Embryonic facial prominence (tissue), 1 donor: ENCODE measurements around the gene GP5.

ENCODE experiments used
- DNase-seq: peaks from one replicate; pipeline ENCODE4 v3.0.0-alpha.2; 2016; ENCODE audit errors: extremely low spot score

GP5 gene

DNA sequence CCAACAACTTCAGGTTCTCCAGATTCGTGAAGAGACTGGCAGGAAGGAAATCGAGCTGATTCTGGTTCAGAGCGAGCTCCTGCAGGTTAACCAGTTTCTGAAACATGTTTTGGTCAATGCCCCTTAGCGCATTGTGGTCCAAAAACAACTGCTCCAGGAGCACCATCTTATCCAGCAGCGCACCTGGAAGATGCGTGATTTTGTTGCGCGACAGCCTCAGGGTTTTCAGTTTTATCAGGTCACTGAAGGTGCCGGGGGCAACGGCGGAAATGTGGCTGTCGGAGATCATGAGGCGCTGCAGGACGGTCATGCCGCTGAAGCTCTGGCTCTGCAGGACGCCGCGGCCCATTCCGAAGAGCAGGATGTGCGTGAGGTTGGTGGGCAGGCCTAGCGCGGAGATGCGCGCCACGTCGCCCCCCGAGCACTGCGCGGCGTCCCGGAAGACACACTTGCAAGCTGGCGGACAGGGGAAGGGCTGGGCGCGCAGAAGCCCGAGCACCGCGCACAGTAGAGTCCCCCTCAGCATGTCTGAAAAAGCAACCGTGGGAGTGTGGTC lies 1.2 kb downstream of the GP5 start:
- DNase-seq: no peak

DNA sequence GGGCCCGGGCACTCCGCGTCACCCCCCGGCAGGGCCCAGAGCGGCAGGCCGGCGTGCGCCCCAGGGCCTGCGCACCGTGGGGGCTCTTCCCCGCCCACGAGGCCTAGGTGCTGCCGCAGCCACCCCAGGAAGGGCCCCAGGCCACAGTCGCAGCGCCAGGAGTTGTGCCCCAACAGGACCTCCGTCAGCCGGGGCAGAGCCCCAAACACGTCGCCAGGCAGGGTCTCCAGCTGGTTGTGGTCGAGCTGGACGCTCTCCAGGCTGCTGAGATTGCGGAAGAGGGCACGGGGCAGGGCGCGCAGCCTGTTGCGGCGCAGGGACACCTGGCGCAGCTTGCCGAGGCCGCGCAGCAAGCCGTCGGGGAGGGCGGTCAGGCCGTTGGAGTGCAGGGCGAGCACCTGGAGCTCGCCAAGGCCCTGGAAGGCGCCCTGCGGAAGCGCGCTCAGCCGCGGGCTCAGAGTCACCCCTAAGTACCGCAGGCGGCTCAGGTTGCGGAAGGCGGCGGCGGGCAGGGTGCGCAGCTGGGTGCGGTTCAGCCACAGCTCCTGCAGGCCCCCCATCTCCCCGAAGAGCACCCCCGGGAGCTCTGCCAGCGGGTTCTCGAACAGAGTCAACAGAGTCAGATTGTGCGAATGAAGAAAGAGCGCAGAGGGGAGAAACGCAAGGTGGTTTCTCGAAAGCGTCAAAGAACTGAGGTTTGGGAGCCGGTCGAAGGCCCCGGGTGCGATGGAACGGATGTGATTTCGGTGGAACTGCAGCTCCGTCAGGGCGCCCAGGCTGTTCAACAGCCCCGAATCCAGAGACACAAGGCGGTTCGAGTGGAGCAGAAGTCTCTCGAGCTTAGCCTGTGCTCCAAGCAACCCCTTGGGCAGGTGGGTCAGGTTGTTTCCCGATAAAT lies 2.0 kb downstream of the GP5 start:
- no peak for DNase-seq

DNA sequence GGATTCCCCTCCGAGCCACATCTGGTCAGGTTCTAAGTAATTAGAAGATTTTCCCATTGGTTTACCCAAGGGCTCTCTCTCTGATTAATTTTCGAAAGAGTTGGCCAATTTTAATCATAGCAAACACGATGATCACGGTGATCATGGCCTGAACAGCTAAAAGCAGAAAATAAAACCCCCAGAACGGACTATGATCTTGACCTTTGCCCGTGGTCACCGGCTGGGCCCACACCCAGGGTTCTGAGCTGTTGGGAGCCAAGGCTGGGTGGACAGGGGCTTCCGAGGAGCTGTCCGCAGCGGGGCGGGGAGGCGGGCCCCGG lies 2.6 kb downstream of the GP5 start:
- no peak for DNase-seq

DNA sequence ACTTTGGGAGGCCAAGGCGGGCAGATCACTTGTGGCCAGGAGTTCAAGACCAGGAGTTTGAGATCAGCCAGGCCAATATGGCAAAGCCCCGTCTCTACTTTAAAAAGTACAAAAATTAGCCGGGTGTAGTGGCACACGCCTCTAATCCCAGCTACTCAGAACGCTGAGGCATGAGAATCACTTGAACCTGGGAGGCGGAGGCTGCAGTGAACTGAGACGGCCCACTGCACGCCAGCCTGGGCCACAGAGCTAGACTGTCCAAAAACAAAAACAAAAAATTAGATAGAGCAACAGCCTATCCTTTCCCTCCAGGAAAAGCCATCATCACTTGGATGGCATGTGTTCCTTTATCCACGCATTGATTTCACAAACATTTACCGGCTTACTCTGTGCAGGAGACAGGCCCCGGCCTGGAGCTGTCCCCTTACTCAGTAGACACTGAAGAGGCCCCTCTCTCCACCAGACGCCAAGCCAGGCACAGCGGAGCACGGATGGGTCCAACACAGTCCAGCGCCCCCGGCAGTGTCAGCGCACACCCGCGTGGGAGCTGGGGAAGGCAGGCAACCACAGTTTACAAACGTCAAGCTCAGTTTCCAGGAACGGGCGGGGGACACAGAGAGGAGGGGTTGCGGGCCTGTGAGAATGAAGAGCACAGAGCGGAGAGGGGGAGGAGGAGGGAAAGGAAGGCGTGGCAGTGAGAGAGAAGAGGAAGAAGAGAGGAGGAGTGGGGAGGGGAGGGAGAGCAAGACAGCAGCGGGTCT lies 3.1 kb downstream of the GP5 start:
- DNase-seq: peak; percentile 47

DNA sequence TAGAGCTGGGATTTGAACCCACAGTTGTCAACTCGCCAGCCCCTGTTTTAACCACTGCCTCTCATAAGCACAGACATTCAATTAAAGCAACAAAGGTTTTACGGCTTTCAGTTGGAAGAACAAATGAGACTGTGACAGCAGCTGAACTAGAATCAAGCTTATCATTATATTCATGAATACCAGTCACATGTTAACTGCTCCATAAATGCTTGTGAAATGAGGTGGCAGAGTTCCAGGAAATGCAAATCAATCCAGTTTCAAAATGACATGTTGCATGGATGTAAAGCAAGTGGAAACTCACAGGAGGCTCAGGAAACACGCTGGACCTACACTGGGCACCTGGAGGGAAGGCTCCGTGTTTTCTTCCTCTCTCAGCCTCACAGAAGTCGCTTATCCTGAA lies 3.9 kb downstream of the GP5 start:
- DNase-seq: no peak

DNA sequence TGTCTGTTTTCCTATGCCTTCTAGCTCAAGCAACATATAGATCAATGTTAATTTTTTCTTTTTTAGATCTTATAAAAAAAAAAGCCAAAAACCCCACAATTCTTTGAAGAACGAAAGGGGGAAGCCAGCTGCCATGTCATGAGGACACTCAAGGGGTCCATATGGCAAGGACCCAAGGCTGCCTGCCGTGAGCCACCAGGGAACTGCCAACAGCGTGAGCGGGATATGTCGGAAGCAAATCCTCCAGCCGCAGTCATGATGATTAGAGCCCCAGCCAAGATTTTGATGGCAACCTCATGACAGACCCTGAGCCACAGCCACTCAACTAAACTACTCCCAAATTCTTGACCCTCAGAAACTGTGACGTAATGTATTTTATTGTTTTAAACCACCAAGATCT lies 6.5 kb downstream of the GP5 start:
- no peak for DNase-seq

DNA sequence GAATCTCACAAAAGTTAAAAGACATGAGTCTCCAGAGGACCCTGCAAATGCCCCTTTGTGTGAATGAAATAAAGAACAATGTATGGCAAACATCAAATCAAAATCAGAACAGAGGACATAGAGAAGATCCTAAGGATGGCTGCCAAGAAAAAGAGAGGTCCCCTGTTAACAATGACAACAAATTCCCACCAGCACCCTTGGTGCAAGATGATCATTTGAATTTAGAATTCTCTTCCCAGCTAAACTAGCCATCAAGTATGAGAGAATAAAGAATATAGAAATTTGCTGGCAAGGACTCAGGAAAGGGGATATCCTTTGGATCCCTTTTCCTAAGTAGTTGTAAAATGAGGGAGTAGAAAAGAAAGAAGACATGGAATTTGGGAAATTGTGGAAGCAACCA lies 8.2 kb downstream of the GP5 start:
- no peak for DNase-seq

DNA sequence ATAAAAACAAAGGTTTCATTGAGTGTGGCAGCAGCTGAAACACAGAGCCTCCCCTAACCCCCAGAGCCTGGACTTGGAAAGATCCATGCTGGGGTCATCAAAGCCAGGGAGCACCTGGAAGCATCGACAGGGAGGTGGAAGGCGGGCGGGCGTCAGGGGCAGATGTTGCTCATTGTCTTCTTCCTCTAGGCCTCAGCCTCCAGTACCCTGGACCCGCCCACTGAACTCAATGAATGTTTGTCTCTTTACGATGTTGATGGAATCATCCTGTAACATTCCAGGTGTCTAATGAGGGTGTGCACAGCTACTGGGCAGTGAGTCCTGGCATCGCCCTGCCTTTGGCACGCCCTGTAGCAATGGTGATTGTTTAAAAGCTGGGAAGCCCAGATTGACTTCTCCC lies 9.8 kb downstream of the GP5 start:
- DNase-seq: no peak

DNA sequence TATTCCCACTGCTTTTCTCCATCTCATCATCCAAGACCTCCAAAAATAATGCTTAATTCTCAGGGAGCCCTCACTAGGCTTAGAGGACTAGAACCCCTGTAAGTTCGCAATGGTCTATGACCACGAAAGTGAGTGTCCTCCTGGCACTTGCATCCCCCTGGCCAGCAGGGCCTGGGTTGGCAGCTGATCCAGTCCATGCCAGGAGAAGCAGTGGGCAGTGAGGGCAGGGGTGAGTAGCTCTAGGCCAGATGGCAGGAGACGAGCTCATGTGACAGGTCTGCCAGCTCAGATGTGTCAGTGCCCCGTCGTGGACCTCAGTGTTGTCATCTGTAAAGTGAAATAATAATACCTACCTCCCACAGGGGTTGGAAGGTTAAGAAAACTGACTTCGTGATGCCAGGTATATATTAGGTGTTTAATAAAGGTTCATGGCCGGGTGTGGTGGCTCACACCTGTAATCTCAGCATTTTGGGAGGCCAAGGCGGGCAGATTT lies 11.1 kb downstream of the GP5 start:
- no peak for DNase-seq

DNA sequence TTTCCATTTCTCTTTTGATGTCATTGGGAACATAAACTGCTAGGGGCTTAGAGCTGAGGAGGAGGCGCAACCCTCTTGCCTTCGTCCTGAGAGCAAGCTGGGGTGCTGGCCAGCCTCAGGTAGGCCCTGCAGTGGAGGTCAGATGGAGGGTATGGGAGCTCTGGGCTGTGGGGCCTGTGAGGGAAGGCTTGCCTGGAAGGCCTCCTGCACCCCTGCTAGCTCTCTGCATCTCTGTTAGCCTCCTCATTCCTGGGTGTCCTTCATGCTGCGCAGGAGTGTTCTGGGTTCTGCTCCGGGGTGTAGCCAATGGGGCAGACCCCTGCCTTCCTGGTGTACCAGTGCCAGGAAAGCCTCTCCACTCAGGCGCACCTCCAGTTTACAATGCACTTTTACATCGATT lies 11.8 kb downstream of the GP5 start:
- DNase-seq: no peak

DNA sequence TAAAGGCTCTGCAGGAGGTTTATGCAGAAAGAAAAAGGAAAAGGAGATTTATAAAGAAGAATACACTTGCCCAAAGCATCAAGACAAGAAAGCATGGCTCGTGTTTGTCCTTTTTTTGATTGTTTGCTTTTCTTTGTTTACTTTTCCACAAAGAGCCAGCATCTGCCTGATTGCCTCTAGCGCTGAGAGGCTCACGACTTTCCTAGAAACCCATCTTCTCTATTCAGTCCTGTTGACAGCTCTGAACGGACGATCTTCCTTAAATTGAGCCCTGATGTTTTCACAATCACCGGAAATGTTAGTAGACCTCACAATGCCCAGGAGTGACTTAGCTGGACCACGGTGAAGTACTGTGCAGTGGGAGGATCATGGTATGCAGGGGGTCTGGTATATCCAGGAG lies 12.4 kb downstream of the GP5 start:
- no peak for DNase-seq

DNA sequence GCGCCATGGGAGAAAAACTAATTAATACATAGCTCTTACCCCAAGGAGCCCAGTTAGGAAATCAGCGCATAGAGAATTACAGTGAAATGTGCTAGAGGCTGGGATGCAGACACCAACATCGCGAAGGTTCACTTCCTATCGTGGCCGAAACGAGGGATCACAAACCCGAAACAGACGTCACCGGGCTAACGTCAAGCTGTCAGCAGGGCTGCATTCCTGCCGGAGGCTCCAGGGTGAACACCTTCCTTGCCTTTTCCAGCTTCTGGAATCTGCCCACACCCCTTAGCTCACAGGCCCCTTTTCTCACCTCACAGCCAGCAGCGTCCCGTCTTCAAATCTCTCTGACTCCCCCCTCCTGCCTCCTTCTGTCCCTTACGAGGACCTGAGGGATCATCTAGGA lies 13.0 kb downstream of the GP5 start:
- no peak for DNase-seq

DNA sequence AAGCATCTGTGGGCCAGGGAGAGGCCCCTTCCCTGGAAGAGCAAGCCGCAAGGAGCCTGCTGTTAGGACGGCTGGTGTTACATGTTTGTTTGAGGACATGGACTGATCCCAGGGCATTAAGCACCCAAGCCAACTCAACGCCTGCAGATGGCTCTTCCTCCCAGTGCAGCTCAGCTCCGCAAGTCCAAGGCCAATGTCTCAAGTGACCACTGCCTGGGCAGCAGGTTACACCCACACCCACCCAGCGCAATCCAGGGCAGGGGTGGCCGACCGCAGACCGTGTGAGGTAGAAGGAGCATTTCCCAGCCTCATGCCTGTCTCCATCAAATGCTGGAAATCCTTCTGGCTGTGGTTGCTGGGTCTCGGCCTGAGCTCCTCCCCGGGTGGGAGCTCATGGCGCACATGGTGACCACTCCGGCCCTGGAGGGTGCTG lies 14.5 kb downstream of the GP5 start:
- no peak for DNase-seq

DNA sequence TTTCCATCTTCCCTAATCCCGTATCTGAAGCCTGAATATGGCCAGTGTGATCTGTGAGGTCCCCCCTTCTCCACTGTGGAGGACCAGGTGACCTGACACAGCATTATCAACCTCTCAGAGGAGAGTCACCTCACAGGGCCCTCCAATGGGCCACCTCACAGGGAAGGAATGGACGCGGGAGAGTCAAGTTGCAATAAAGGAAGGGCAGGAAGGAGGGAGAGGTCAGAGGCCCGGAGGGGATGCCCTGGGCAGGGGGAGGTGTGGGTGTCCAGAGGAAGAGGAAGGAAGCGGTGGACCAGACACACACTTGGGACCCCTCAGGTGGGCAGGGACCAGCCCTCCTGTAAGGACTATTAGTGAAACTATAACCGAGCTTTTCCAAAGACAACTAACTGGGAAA lies 14.9 kb downstream of the GP5 start:
- DNase-seq: no peak

DNA sequence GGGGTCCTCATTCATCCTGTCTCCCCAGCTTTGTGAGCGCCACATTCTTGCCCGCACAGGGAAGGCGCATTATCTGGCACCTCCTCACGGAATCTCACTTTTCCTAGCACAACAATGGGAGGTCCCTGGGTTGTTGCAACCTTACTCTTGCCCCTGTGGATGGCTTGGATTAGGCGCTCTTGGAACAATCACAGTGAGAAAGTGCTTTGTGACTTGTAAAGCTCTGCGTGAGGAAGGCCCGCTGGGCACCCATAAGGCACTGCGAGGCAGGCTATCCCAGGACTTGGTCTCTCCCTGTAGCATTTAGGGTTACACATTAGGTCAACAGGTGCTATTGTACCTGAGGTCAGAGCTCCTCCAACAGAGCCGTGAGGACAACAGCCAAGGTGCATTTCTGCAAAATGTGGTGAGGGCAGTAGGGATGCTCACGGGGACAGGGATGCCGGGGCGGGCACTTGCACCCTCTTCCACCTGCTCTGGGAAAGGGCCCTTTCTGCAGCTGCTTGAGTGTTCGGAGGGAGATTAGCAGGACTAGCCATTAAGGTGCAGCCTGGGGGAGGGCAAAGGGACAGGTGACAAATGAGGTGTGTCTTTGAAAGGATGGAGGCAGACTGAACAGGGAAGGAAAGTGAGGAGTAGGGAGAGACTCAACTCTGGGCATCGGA lies 15.7 kb downstream of the GP5 start:
- DNase-seq: no peak

DNA sequence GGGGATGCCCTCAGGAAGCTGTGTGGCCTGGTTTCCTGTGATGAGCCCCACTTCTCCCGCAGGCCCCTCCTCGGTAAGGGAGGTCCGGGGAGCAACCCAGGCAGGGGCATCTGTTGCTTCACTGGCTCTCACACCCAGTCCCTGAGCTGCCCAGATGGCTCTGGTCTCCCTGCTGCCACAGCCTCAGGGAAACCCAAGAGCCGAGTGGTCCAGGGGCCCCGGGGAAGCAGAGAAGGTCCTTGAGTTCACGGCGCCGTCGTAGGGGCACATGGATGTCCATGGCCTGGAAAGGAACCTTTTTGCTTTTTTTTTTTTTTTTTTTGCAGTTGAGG lies 16.2 kb downstream of the GP5 start:
- no peak for DNase-seq

DNA sequence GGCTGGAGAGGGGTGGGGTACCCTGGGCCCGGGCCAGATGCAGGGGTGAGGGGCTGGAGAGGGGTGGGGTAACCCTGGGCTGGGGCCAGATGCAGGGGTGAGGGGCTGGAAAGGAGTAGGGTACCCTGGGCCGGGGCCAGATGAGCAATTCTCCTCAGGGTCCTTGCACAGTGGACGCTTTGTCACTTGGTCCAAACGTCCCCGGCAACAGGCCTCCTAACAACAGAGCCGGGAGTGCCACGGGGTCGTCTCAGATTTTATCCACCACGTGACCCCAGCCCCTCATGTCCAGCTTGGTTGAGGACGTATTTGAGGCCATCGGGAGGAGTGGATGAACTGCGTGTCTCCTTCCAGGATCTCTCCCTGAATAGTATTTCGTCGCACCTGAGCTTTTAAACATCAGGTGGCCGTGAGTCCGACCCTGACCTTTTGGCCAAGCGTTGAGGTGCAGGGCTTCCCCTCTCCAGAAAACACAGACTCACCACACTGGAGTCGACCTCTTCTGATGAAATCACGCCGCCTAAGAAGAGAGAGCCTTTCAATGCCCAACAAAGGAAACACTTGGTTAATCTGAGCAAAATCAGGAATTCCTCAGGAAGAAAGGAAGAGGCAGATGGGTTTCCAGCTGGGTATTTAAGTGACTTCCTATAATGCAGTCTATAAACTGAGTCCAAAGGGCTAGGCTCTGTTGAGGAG lies 16.7 kb downstream of the GP5 start:
- no peak for DNase-seq

DNA sequence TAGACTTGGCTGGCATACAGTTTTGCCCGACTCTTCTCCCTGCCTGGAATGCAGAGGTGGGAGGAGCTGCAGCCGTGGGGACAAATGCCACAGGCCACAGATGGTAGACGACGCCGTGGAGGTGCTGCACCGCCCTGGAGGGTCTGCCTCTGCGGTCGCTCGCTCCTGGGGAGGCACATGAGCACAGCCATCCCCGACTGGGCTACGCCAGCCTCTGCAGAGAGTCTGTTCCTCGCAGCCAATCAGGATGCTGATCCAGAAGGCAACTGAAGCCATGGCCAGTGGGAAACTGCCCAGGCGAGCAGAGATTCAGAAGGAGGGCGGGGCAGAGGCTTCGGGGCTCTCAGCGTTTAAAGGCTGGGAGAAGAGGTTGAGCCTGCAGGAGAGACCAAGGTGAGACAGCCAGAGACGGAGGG lies 17.6 kb downstream of the GP5 start:
- no peak for DNase-seq

DNA sequence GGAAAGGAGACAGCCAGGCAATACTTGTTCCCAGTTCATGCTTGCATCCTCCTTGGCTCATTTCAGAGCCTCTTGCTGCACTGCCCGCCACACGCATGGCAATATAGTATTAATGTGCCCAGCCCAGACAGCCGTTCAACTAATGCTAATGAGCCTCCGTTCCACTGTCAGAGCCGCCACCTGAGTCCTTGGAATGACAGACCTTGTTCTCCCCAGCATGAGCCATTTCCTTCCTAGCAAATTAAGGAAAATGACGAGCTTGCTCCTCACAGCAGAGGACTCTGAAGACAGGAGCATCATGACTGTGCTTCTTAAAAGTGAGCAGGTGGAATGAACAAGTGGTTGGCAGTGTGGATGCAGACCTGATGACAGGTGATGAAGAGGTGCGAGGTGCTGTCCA lies 18.7 kb downstream of the GP5 start:
- DNase-seq: no peak

DNA sequence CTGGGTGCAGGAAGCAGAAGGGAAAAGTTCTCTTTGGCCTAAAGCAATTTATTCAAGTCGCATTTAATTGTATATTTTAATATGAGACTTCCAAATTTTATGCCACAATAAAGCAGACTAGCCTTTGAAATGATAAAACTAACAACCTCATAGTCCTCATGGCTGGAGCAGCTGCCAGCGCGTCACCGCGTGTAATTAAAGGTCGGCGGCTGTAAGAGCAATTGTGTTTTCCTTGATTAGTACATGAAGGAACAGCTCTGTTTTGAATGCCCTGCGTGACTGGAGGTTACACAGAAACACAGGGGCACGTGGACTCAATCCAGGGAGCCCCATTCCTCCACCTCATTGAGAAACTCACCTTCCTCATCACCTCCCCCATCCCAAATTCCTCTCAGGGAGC lies 19.4 kb downstream of the GP5 start:
- no peak for DNase-seq

DNA sequence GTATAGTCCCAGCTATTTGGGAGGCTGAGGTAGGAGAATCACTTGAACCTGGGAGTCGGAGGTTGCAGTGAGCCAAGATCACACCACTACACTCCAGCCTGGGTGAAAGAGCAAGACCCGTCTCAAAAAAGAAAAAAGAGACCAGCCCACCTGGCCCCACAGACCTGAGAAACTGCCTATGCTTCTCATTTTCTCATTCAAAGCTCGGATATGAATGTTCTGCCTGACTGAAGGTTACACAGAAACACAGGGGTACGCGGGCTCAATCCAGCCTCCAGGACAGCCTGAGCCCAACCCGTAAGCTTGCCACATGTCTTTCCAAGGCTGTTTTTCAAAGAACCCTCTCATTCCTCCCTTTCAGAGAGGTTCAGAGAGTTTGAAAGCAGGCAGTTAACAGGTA lies 19.8 kb downstream of the GP5 start:
- DNase-seq: no peak

DNA sequence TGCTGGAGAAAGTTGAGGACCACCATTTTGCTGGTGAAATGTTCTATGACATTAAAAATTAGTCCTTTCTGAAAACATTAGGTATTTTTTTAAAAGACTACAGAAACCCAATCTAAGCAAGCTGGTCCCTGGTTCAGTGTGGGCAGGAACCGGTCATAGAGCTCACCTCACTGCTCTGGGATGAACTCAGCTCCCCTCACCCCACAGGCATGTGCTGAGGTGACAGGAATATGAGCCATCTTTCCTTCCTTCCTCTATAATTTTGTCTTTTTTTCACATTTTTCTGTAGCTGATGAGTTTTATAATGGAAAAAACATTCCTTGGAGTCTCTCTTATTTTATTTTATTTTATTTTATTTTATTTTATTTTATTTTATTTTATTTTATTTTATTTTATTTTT lies 21.4 kb downstream of the GP5 start:
- DNase-seq: no peak
